GM20431 (cell line): Measurements from ENCODE around the gene SEC31A.
"Not testable (repeated sequence)": the region's sequence is repeated elsewhere in the genome, so short reads cannot be mapped to it uniquely, and the experiment has no call there.

ENCODE experiments used
- in situ Hi-C: fragments of 300-500 bp; cut with MseI, MboI; formaldehyde crosslinking; loops from one replicate; pipeline ENCODE4 v1.15.0; 2020; ENCODE audit warnings: low sequenced_read_pairs; ENCODE audit not compliant: unreplicated experiment

The SEC31A gene

DNA sequence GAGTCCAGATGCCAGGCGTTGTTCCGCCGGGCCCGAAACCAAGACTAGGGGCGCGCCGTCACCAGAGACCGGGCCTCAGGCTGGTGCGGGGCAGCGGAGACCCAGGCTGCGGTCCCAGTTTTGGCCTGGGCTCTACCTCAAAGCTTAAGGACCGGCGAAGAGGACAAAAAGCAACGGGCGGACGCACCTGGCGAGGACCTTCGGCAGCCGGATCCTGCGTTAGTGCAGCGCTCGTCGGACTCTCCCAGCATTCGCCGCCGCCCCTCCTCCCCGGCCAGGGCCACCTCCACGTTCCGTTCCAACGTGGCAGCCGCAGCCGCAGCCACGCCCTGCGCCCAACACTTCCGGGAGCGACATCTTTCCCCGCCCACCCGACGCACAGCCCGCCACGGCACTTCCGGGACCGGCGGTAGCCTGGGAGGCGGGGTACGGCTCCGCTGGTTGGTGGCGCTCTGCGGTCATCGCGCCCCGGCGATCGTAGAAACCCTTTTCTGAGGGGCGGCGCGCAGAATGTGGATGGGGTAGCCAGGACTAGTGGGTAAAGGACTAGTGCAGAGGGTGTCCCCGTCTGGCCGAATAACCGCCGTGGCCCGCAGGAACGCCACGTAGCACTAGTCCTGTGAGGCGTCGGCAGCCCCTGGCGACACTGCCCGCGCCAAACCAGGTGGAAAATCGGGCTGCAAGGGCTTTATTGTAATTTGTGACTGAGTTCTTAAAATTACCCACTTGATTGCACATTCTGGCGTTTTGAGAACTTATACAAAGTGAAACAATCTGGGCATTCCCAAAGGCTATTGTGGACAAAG lies at the start of gene SEC31A:
TSS of gene SEC31A (minus strand) at position 253 of the 806 bp plus-strand sequence. CDS start 9,217 bp downstream, outside the sequence.
- in situ Hi-C loops: no loop called here

GRCh38 chr4:82939414-82939813 lies 48.5 kb upstream of the SEC31A start:
- in situ Hi-C loops: no loop called here

DNA sequence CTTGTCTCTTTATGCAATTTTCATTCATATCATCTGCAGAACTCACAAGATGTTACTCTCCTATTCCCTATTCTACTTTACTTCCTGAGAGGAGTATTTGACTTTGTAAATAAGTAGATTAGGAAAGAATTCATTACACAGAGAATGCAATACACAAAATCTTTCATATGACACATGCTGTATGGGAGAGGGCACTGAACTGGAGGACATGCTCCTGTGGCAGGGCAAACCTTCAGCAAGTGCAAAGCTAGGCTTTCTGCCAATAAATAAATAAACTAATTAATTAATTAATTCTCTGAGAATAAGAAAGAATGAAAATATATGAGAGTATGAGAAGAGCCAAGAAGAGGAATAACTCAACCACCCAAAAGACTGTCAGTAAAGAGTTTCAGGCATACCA lies 43.5 kb upstream of the SEC31A start:
- in situ Hi-C loops: no loop called here

DNA sequence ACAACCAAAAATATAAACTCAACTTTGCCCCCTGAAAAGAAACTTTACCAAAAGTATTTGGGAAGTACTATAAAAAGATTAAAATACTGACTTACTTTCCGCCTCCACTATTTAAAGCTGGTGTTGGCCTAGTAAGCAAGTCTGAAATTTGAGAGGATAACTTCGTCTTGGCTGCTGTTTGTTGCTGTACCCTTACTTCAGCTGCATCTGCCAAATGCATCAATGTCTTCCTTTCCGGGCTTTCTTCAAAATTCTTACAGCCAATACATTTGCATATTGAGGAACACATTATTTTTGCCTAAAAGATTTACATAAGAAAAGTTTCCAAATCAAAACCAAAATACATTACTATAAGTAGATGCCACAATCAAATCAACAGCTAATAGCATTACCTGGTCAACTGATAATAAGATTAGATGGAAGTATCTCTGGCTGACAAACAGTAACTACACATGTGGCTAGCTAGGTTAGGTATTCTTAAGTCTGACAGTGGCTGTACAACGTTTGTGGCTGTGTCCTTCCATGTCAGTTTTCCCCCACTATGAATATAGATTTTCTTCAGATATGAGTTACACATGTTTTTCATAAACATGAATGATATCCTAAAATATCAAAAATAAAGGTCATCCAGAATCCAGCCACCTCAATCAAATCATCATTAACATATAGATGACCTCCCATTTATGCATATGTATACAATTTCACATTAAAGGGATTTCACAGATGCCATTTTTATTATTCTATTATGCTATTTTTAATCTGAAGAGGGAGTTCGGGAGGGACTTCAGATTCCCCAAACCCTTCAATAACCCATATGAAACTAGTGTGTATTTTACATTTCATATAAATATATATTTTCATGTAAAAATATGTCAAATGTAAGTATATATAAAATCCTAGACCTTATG lies 40.1 kb upstream of the SEC31A start:
- in situ Hi-C loops: no loop called here

DNA sequence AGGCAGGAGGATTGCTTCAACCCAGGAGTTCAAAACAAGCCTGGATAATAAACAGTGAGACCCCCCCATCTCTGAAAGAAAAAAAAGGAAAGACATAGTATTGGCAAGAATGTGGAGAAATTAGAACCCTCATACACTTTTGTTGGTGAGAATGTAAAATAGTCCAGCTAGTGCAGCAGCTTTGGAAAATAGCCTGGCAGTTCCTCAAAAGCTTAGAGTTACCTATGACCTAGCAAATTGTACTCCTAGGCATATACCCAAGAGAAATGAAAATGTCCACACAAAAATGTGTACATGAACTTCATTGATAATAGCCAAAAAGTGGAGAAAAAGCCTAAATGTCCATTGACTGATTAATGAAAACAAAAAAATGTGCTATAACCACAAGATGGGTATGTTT lies 30.8 kb upstream of the SEC31A start:
- in situ Hi-C loops: no loop called here

GRCh38 chr4:82919386-82919785 lies 28.4 kb upstream of the SEC31A start:
- in situ Hi-C loops: no loop called here

GRCh38 chr4:82918091-82918490 lies 27.1 kb upstream of the SEC31A start:
- in situ Hi-C loops: no loop called here

GRCh38 chr4:82913968-82914367 lies 23.0 kb upstream of the SEC31A start:
- in situ Hi-C loops: not testable (repeated sequence)

GRCh38 chr4:82913305-82913704 lies 22.4 kb upstream of the SEC31A start:
- in situ Hi-C loops: no loop called here

DNA sequence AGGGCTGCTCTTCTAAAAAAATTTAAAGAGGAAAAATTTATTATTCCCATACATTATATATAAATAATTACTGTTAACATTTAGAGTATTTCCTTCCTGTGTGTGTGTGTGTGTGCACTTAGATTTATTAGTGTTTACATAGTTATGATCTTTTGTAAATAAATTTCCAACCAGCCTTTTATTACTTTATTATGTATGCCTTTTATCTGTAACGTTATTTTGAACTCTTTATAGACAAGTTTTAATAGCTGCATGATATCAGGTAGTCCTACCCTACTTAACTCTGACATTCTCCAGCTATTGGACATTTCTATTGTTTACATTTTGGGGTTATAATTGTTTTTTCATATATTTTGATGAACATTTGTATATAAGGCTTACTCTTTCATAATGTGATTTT lies 18.4 kb upstream of the SEC31A start:
- in situ Hi-C loops: no loop called here

- in situ Hi-C loops: no loop called here
Observed at GRCh38 chr4:82906469-82906868, 15.5 kb upstream of the SEC31A start.

- in situ Hi-C loops: no loop called here
Observed at GRCh38 chr4:82905205-82905604, 14.3 kb upstream of the SEC31A start.

DNA sequence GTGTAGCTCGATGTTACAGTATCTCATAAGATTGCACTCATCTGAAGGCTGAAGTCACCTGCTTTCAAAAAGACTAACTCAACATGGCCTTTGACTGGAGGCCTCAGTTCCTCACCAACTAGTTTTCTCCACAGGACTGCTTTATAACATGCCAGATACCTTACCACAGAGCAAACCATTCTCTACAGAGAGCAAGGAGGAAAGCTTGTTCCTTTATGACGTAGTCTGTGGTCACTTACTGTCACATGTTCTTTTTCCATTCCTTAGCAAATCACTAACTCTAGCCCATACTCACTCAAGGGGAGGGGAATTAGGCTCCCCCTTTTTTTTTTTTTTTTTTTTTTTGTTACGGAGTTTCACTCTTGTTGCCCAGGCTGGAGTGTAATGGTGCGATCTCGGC lies 12.8 kb upstream of the SEC31A start:
- in situ Hi-C loops: no loop called here

DNA sequence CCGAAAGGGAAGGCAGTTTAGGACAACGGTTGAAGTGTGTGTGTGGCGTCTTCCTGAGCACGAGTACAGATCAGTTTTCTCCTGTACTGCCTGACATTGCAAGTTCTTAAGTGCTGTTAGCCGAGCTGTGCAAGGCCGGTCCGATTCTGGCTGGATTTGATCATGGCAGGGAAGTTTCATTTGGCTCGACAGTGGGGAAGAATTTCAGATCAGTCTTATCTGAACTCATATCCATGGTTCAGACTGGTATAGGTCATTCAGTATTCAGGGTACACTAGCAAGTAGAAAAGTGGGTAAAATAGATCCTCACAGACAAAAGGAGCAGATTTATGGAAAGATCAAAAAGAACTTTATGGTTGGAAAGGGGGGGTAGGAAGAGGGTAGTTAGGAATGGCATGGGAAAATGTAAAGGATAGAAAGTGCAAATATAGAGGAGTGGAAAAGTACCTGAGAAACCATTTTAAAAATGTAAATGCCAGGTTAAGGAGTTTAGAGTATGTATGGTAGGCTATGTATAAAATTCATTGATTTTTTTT lies 10.3 kb upstream of the SEC31A start:
- in situ Hi-C loops: no loop called here

- in situ Hi-C loops: no loop called here
Observed at GRCh38 chr4:82900411-82901182, 9.6 kb upstream of the SEC31A start, which contains the start of gene THAP9. Gene THAP9, plus strand, starts transcription at chr4:82900735. Its CDS starts 68 bp downstream, at chr4:82900803.

DNA sequence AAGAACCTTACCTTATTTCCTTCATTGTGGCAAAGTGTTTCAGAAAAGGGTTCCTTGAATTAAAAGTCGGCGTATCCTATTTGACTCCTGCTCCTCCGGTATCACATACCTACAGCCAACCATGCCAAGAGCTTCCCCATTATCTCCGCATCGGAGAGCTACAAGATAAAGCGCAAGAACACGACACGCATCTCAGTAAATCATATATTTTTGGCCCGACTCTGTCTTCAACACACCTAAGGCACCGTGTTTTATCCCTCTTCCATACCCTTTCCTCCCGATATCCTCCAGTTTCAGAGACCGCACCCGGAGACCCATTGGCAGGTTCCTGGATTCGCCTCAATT lies 9.1 kb upstream of the SEC31A start:
- in situ Hi-C loops: no loop called here

- in situ Hi-C loops: no loop called here
Observed at GRCh38 chr4:82899374-82900065, 8.6 kb upstream of the SEC31A start.

GRCh38 chr4:82898322-82899243 lies 7.6 kb upstream of the SEC31A start:
- in situ Hi-C loops: no loop called here

GRCh38 chr4:82896755-82897154 lies 5.8 kb upstream of the SEC31A start:
- in situ Hi-C loops: no loop called here
